Testis (tissue), 2 donors: ENCODE measurements around the gene HSPA9.

Experiments
- CTCF ChIP-seq, 3 experiments: fragments of 450-650 bp in 2 of 3; fragments of 200-600 bp in 1 of 3; sonication (generic) in 1 of 3; IDR thresholded peaks; one replicate each; pipeline ENCODE4 v1.5.1; 2016 to 2019; ENCODE audit warnings: antibody characterized with exemption in 3 of 3, mild to moderate bottlenecking in 2 of 3, moderate library complexity in 1 of 3
- POLR2A ChIP-seq: fragments of 450-650 bp; IDR thresholded peaks from one replicate; pipeline ENCODE4 v1.6.1; 2017; ENCODE audit warnings: antibody characterized with exemption, mild to moderate bottlenecking, moderate library complexity

- TF ChIP-seq CTCF (IDR thresholded peaks at IDR 0.05), result no peak
- no peak for TF ChIP-seq POLR2A
These were observed 22.6 kb upstream of the HSPA9 start for GRCh38 chr5:138597661-138598400.
